Measurements from ENCODE around the gene ZCCHC24. TPM values are rescaled to one million over a fixed set of nuclear protein-coding genes. Genes with fewer than 3 reads are reported as not detected.

Gene ZCCHC24
- total and polyA plus RNA-seq, 12 donors = 5.8 to 49.0 (median 24.8) TPM

DNA sequence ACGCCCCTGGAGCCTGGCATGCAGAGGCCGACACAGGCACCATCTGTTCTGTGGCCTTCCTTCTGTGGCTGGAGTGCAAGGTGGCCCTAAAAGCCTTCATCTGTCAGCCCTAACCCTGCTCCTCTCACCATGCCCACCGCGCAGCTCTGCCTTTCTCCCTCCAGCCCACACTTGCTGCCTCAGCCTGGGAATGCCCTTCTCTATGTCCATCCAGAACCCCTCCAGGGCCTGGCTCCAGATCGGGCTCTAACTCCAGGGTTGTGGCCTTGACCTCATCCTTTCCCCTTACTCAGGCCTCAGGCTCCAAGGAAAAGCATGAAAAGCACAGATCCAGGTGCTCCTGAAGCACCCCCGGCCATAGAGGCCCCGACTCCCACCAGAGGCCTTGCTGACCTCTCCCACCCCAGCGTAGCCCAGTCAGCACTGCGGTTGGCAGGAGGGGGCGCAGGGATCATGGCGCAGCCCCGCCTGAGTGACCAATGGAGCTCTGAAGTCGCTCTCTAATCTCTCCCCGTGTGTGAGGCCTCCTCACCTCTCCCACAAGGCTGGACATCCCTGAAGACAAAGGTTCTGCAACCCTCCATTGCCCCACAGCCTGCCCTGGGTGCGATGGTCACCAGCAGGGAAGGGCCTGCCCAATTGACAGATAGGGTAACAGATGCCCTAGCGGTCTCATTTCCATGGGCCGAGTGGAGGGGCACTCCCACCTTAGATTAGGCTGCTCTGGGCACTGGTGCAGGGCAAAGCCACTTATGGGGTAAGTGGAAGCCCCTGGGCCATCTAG is 9.2 kb downstream of the ZCCHC24 start:
- intact Hi-C loops (cut with DNase I) = no loop called here
- H3K4me3 ChIP-seq = peak overlapping the region in 1 of 4 donors; percentile 22
- H3K27ac ChIP-seq = peak overlapping the region in 2 of 5 donors; percentile 54 to 88

GRCh38 chr10:79435271-79436065 is 10.0 kb downstream of the ZCCHC24 start:
- DNase-seq = peak in 1 of 7 donors; percentile 8
- TF ChIP-seq, protein P1, sequence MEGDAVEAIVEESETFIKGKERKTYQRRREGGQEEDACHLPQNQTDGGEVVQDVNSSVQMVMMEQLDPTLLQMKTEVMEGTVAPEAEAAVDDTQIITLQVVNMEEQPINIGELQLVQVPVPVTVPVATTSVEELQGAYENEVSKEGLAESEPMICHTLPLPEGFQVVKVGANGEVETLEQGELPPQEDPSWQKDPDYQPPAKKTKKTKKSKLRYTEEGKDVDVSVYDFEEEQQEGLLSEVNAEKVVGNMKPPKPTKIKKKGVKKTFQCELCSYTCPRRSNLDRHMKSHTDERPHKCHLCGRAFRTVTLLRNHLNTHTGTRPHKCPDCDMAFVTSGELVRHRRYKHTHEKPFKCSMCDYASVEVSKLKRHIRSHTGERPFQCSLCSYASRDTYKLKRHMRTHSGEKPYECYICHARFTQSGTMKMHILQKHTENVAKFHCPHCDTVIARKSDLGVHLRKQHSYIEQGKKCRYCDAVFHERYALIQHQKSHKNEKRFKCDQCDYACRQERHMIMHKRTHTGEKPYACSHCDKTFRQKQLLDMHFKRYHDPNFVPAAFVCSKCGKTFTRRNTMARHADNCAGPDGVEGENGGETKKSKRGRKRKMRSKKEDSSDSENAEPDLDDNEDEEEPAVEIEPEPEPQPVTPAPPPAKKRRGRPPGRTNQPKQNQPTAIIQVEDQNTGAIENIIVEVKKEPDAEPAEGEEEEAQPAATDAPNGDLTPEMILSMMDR (IDR thresholded peaks at IDR 0.05) = no peak
- no peak for TF ChIP-seq POLR2A (IDR thresholded peaks at IDR 0.05)
- Histone ChIP-seq H3K4me3 (peak overlapping the region in 1 of 4 donors; percentile 22), H3K27ac (peak overlapping the region in 4 of 5 donors; percentile 49 to 88 (median 52)), H3K9me3 (replicated peaks in 1 of 3) (no peaks in the 10 kb centered on the region), H3K27me3 (no peaks in the 10 kb centered on the region), H3K36me3 (replicated peaks in 1 of 2) (no peaks in the 10 kb centered on the region), H3K4me1 (replicated peaks in 1 of 2) (peaks cover 11 to 40% of the 10 kb centered on the region in 2 donors)
- intact Hi-C loops (cut with DNase I) = no loop called here
- 55 to 69% (median 66%) methylated on average over 3 to 15 of the region's 15 CpGs for WGBS, 4 donors

More for the DNA sequence above, 9.2 kb downstream of the ZCCHC24 start:
- 67 to 87% (median 84%) methylated on average over 9 to 17 of the region's 17 CpGs for WGBS, 4 donors
- H3K36me3 ChIP-seq (replicated peaks in 1 of 2) = no peaks in the 10 kb centered on the region
- no peaks in the 10 kb centered on the region for H3K9me3 ChIP-seq (replicated peaks in 1 of 3)
- H3K4me1 ChIP-seq (replicated peaks in 1 of 2) = peaks cover 11 to 41% of the 10 kb centered on the region in 2 donors
- H3K27me3 ChIP-seq = no peaks in the 10 kb centered on the region
- TF ChIP-seq, protein P1 (IDR thresholded peaks at IDR 0.05) = no peak
- no peak for TF ChIP-seq POLR2A (IDR thresholded peaks at IDR 0.05)
- peak in 1 of 7 donors; percentile 6 for DNase-seq

- Histone ChIP-seq H3K9me3 (replicated peaks in 1 of 3) (no peaks in the 10 kb centered on the region), H3K36me3 (replicated peaks in 1 of 2) (no peaks in the 10 kb centered on the region), H3K4me3 (no peak overlapping the region), H3K27ac (peak overlapping the region in 2 of 5 donors; percentile 54 to 88), H3K27me3 (no peaks in the 10 kb centered on the region), H3K4me1 (replicated peaks in 1 of 2) (peaks cover 11 to 34% of the 10 kb centered on the region in 2 donors)
- intact Hi-C loops (cut with DNase I) = no loop called here
- DNase-seq = peak in 1 of 7 donors; percentile 17
- TF ChIP-seq, protein P1 (IDR thresholded peaks at IDR 0.05) = no peak
- no peak for TF ChIP-seq POLR2A (IDR thresholded peaks at IDR 0.05)
- WGBS, 4 donors = 68 to 81% (median 79%) methylated on average over 7 of the region's 7 CpGs
These were observed 10.6 kb downstream of the ZCCHC24 start for GRCh38 chr10:79434821-79435251.

DNA sequence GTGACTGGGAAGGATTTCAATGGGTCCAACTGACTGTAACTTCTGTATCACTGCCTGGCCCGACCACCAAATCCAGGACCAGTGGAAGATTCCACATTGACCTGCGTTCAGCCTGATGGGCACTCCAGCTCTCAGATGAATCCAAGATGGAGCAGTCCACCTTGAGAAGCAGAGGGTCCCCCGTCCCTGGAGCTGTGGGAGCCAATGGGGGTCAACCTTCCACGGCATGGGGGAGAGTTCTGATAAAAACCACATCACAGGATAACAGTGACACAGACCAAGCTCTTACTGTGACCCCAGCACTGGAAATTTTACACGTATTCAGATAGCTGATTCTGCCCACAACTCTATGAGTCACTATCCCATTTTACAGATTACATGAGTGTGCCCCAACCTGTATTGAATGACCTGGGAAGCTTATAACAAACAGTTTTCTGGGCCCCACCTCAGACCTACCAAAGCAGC is 11.2 kb downstream of the ZCCHC24 start:
- DNase-seq = peak in 1 of 7 donors; percentile 6
- H3K27ac ChIP-seq = peak overlapping the region in 2 of 5 donors; percentile 4 to 69
- no peaks in the 10 kb centered on the region for H3K27me3 ChIP-seq
- TF ChIP-seq, protein P1 (IDR thresholded peaks at IDR 0.05) = no peak
- TF ChIP-seq POLR2A (IDR thresholded peaks at IDR 0.05) = no peak
- no peaks in the 10 kb centered on the region for H3K36me3 ChIP-seq (replicated peaks in 1 of 2)
- H3K4me1 ChIP-seq (replicated peaks in 1 of 2) = peaks cover 11 to 31% of the 10 kb centered on the region in 2 donors
- intact Hi-C loops (cut with DNase I) = no loop called here
- 80 to 90% (median 88%) methylated on average over 5 of the region's 5 CpGs for WGBS, 4 donors
- no peak overlapping the region for H3K4me3 ChIP-seq
- H3K9me3 ChIP-seq (replicated peaks in 1 of 3) = no peaks in the 10 kb centered on the region
